Measurements from ENCODE around the gene ADGRL3. TPM values are rescaled to one million over a fixed set of nuclear protein-coding genes. Genes with fewer than 3 reads are reported as not detected.

Gene ADGRL3
- total and polyA plus RNA-seq, 3 donors from 2014 or later = 11.6 to 21.6 (median 12.8) TPM

GRCh38 chr4:61400439-61401038 lies 200.4 kb downstream of the ADGRL3 start:
- Histone ChIP-seq H3K9me3 (no peaks in the 10 kb centered on the region), H3K36me3 (ENCODE audit: low read depth, missing control alignments) (no peaks in the 10 kb centered on the region), H3K4me3 (no peak overlapping the region), H3K4me1 (no peaks in the 10 kb centered on the region), H3K27ac (no peak overlapping the region), H3K27me3 (no peaks in the 10 kb centered on the region)
- no peak for DNase-seq
- TF ChIP-seq POLR2A (IDR thresholded peaks at IDR 0.05) = no peak
- TF ChIP-seq, protein P1, sequence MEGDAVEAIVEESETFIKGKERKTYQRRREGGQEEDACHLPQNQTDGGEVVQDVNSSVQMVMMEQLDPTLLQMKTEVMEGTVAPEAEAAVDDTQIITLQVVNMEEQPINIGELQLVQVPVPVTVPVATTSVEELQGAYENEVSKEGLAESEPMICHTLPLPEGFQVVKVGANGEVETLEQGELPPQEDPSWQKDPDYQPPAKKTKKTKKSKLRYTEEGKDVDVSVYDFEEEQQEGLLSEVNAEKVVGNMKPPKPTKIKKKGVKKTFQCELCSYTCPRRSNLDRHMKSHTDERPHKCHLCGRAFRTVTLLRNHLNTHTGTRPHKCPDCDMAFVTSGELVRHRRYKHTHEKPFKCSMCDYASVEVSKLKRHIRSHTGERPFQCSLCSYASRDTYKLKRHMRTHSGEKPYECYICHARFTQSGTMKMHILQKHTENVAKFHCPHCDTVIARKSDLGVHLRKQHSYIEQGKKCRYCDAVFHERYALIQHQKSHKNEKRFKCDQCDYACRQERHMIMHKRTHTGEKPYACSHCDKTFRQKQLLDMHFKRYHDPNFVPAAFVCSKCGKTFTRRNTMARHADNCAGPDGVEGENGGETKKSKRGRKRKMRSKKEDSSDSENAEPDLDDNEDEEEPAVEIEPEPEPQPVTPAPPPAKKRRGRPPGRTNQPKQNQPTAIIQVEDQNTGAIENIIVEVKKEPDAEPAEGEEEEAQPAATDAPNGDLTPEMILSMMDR (IDR thresholded peaks at IDR 0.05) = no peak
- intact Hi-C loops (cut with DNase I; ENCODE audit: low total_unique reads) = no loop called here
- WGBS, 2 donors = 70 to 86% methylated on average over 1 of the region's 1 CpG

GRCh38 chr4:61401771-61402170 lies 201.6 kb downstream of the ADGRL3 start:
- Histone ChIP-seq H3K27me3 (no peaks in the 10 kb centered on the region), H3K9me3 (no peaks in the 10 kb centered on the region), H3K4me1 (no peaks in the 10 kb centered on the region), H3K36me3 (ENCODE audit: low read depth, missing control alignments) (no peaks in the 10 kb centered on the region), H3K4me3 (no peak overlapping the region), H3K27ac (no peak overlapping the region)
- DNase-seq = no peak
- TF ChIP-seq, protein P1 (IDR thresholded peaks at IDR 0.05) = no peak
- no peak for TF ChIP-seq POLR2A (IDR thresholded peaks at IDR 0.05)
- intact Hi-C loops (cut with DNase I; ENCODE audit: low total_unique reads) = no loop called here

GRCh38 chr4:61405307-61405706 lies 205.2 kb downstream of the ADGRL3 start:
- no peak overlapping the region for H3K27ac ChIP-seq
- H3K4me1 ChIP-seq = no peaks in the 10 kb centered on the region
- no peak for DNase-seq
- 89 to 92% methylated on average over 1 of the region's 1 CpG for WGBS, 2 donors
- no peaks in the 10 kb centered on the region for H3K9me3 ChIP-seq
- TF ChIP-seq, protein P1 (IDR thresholded peaks at IDR 0.05) = no peak
- TF ChIP-seq POLR2A (IDR thresholded peaks at IDR 0.05) = no peak
- H3K27me3 ChIP-seq = no peaks in the 10 kb centered on the region
- H3K4me3 ChIP-seq = no peak overlapping the region
- intact Hi-C loops (cut with DNase I; ENCODE audit: low total_unique reads) = no loop called here
- H3K36me3 ChIP-seq (ENCODE audit: low read depth, missing control alignments) = no peaks in the 10 kb centered on the region

GRCh38 chr4:61406677-61407076 lies 206.6 kb downstream of the ADGRL3 start:
- Histone ChIP-seq H3K27ac (no peak overlapping the region), H3K4me1 (no peaks in the 10 kb centered on the region), H3K27me3 (no peaks in the 10 kb centered on the region), H3K36me3 (ENCODE audit: low read depth, missing control alignments) (no peaks in the 10 kb centered on the region), H3K9me3 (no peaks in the 10 kb centered on the region), H3K4me3 (no peak overlapping the region)
- 72 to 73% methylated on average over 2 of the region's 2 CpGs for WGBS, 2 donors
- DNase-seq = no peak
- TF ChIP-seq, protein P1 (IDR thresholded peaks at IDR 0.05) = no peak
- TF ChIP-seq POLR2A (IDR thresholded peaks at IDR 0.05) = no peak
- intact Hi-C loops (cut with DNase I; ENCODE audit: low total_unique reads) = no loop called here
